HEK293 (cell line): ENCODE data around the gene RHOT2.
A peak's percentile ranks its signal among the peaks of the same experiment; 100 is the strongest.

Experiments used
- CTCF ChIA-PET: fragments of 350-600 bp; formaldehyde crosslinking; extraction: SDS; loops from one replicate; lab custom pipeline; 2021; ENCODE audit warnings: antibody characterized with exemption; lab: Yijun Ruan, JAX
- POLR2A ChIA-PET: fragments of 300-600 bp; formaldehyde crosslinking; extraction: SDS; loops from one replicate; lab custom pipeline; 2020; ENCODE audit warnings: antibody characterized with exemption, inconsistent platforms; lab: Yijun Ruan, JAX
- H3K27ac ChIP-seq: fragments of 200-500 bp; sonication (Bioruptor generic); 2 replicates; pipeline ENCODE4 v1.5.1; 2014; ENCODE audit warnings: low read depth, low read length, control low read depth, inconsistent platforms; ENCODE audit errors: extremely low read depth
- H3K36me3 ChIP-seq, 2 experiments: fragments of 200-500 bp in 1 of 2; sonication (Bioruptor generic) in 1 of 2; 1 replicate in 1 of 2; 2 replicates in 1 of 2; pipeline ENCODE4 v1.5.1; 2014 to 2017; ENCODE audit warnings: inconsistent platforms in 2 of 2, low read length in 2 of 2; ENCODE audit not compliant: control insufficient read depth in 2 of 2, insufficient read depth in 1 of 2
- H3K4me1 ChIP-seq: fragments of 200-500 bp; sonication (Bioruptor generic); 2 replicates; pipeline ENCODE4 v1.5.1; 2014; ENCODE audit warnings: mild to moderate bottlenecking, low read length, inconsistent platforms; ENCODE audit not compliant: control insufficient read depth, insufficient read depth
- H3K4me3 ChIP-seq: 2 replicates; pipeline ENCODE4 v1.5.1; 2011; ENCODE audit warnings: low read depth, mild to moderate bottlenecking, control low read depth, low read length, moderate library complexity
- H3K9me3 ChIP-seq: fragments of 200-500 bp; sonication (Bioruptor generic); 2 replicates; pipeline ENCODE4 v1.5.1; 2014; ENCODE audit warnings: low read depth, low read length, inconsistent platforms; ENCODE audit not compliant: control insufficient read depth, insufficient read depth
- BCL11A ChIP-seq: fragments of 450-650 bp; formaldehyde crosslinking; IDR thresholded peaks from 2 replicates; pipeline ENCODE4 v1.5.1; 2016; ENCODE audit warnings: low read depth, missing biosample characterization, missing genetic modification characterization
- KLF10 ChIP-seq: fragments of 450-650 bp; IDR thresholded peaks from 2 replicates; pipeline ENCODE4 v1.5.1; 2018; ENCODE audit warnings: missing biosample characterization, mild to moderate bottlenecking, missing genetic modification characterization
- OSR2 ChIP-seq: fragments of 450-650 bp; formaldehyde crosslinking; IDR thresholded peaks from 2 replicates; pipeline ENCODE4 v1.5.1; 2016; ENCODE audit warnings: missing biosample characterization, missing genetic modification characterization
- PBX3 ChIP-seq: sonication (generic); formaldehyde crosslinking; IDR thresholded peaks from 2 replicates; pipeline ENCODE4 v1.8.1; 2022; ENCODE audit warnings: mild to moderate bottlenecking, moderate library complexity, missing genetic modification reagents
- REST ChIP-seq: fragments of 450-650 bp; formaldehyde crosslinking; IDR thresholded peaks from 2 replicates; pipeline ENCODE4 v1.5.1; 2016; ENCODE audit warnings: missing biosample characterization, missing genetic modification characterization
- ZBTB11 ChIP-seq: fragments of 450-650 bp; formaldehyde crosslinking; conservative IDR thresholded peaks from 2 replicates; pipeline ENCODE4 v1.5.1; 2016; ENCODE audit warnings: low read depth, missing biosample characterization, missing genetic modification characterization
- ZBTB17 ChIP-seq: fragments of 450-650 bp; formaldehyde crosslinking; IDR thresholded peaks from 2 replicates; pipeline ENCODE4 v1.5.1; 2016; ENCODE audit warnings: missing biosample characterization, missing genetic modification characterization
- ZNF175 ChIP-seq: fragments of 450-650 bp; formaldehyde crosslinking; IDR thresholded peaks from 2 replicates; pipeline ENCODE4 v1.5.1; 2016; ENCODE audit warnings: missing biosample characterization, missing genetic modification characterization
- ZNF184 ChIP-seq: fragments of 450-650 bp; IDR thresholded peaks from 2 replicates; pipeline ENCODE4 v1.5.1; 2018; ENCODE audit warnings: missing biosample characterization, mild to moderate bottlenecking, missing genetic modification characterization
- ZNF2 ChIP-seq: fragments of 450-650 bp; formaldehyde crosslinking; IDR thresholded peaks from 2 replicates; pipeline ENCODE4 v1.5.1; 2016; ENCODE audit warnings: missing biosample characterization, missing genetic modification characterization
- ZNF24 ChIP-seq: fragments of 450-650 bp; formaldehyde crosslinking; IDR thresholded peaks from 2 replicates; pipeline ENCODE4 v1.5.1; 2016; ENCODE audit warnings: missing biosample characterization, missing genetic modification characterization
- ZNF311 ChIP-seq: fragments of 450-650 bp; formaldehyde crosslinking; IDR thresholded peaks from 2 replicates; pipeline ENCODE4 v1.5.1; 2017; ENCODE audit warnings: missing biosample characterization, missing genetic modification characterization, borderline replicate concordance
- ZNF366 ChIP-seq: fragments of 450-650 bp; formaldehyde crosslinking; conservative IDR thresholded peaks from 2 replicates; pipeline ENCODE4 v1.5.1; 2016; ENCODE audit warnings: missing biosample characterization, missing genetic modification characterization
- ZNF433 ChIP-seq: fragments of 450-650 bp; formaldehyde crosslinking; IDR thresholded peaks from 2 replicates; pipeline ENCODE4 v1.5.1; 2016; ENCODE audit warnings: missing biosample characterization, missing genetic modification characterization, low read depth
- ZNF514 ChIP-seq: fragments of 450-650 bp; formaldehyde crosslinking; IDR thresholded peaks from 2 replicates; pipeline ENCODE4 v1.5.1; 2016; ENCODE audit warnings: missing biosample characterization, missing genetic modification characterization
- ZNF585B ChIP-seq: fragments of 450-650 bp; formaldehyde crosslinking; IDR thresholded peaks from 2 replicates; pipeline ENCODE4 v1.5.1; 2016; ENCODE audit warnings: missing biosample characterization, missing genetic modification characterization
- ZNF639 ChIP-seq: fragments of 450-650 bp; formaldehyde crosslinking; IDR thresholded peaks from 2 replicates; pipeline ENCODE4 v1.5.1; 2016; ENCODE audit warnings: missing biosample characterization, missing genetic modification characterization
- ZNF677 ChIP-seq: fragments of 450-650 bp; IDR thresholded peaks from 2 replicates; pipeline ENCODE4 v1.5.0; 2018; ENCODE audit warnings: missing biosample characterization, mild to moderate bottlenecking, missing genetic modification characterization, moderate library complexity
- ZNF692 ChIP-seq: fragments of 450-650 bp; formaldehyde crosslinking; IDR thresholded peaks from 2 replicates; pipeline ENCODE4 v1.5.1; 2016; ENCODE audit warnings: missing biosample characterization, missing genetic modification characterization
- ZNF837 ChIP-seq: fragments of 450-650 bp; formaldehyde crosslinking; IDR thresholded peaks from 2 replicates; pipeline ENCODE4 v1.5.1; 2016; ENCODE audit warnings: missing biosample characterization, missing genetic modification characterization
- ZSCAN18 ChIP-seq: fragments of 450-650 bp; formaldehyde crosslinking; IDR thresholded peaks from 2 replicates; pipeline ENCODE4 v1.5.1; 2016; ENCODE audit warnings: missing biosample characterization, missing genetic modification characterization
- ZSCAN5A ChIP-seq: fragments of 450-650 bp; formaldehyde crosslinking; IDR thresholded peaks from 2 replicates; pipeline ENCODE4 v1.5.1; 2016; ENCODE audit warnings: missing biosample characterization, missing genetic modification characterization

Gene RHOT2

GRCh38 chr16:636206-637080 is 31.5 kb upstream of the RHOT2 start, which contains the start of gene METTL26:
Gene METTL26, minus strand, starts transcription at chr16:636305. Its CDS starts 15 bp downstream, at chr16:636290.
- Histone ChIP-seq H3K27ac (peak within 1 kb of the TSS; percentile 82), H3K4me3 (peak within 1 kb of the TSS; percentile 87), H3K4me1 (peaks cover 5% of the 10 kb centered on the region; the same call in 1 of the 2 replicates), H3K9me3 (no peaks in the 10 kb centered on the region), H3K36me3 (peaks cover 0 to 20% of the 10 kb centered on the region in 2 experiments; a peak in 1 of 3 replicates)
- ChIA-PET POLR2A (interaction anchor here (0.6 to 2.0 kb wide), 14 partner anchors 11 to 109 kb away, joined by 3 to 10 read pairs (median 4); partner anchors contain the start of genes CAPN15, JMJD8 and WDR90), CTCF (interaction anchor here (1.2 to 1.5 kb wide), 3 partner anchors 11 to 46 kb away, joined by 3 to 6 read pairs (median 5); no protein-coding TSS in a partner anchor)
- TF ChIP-seq ZNF514 (tag by site-specific recombination), result no peak
- 0 out of 2 replicates have a peak, but pooled peaks have one; percentile 16 for TF ChIP-seq ZSCAN5A
- peak; percentile 94 for TF ChIP-seq ZNF639 (tag by site-specific recombination)
- peak; percentile 69 for TF ChIP-seq ZNF692 (tag by site-specific recombination)
- peak; percentile 48; the same call in 1 of the 2 replicates for TF ChIP-seq ZNF184 (tag by site-specific recombination)
- TF ChIP-seq ZSCAN18 (tag by site-specific recombination), result peak; percentile 56; the same call in 1 of the 2 replicates
- peak; percentile 93 for TF ChIP-seq KLF10 (tag by site-specific recombination)
- peak; percentile 93 for TF ChIP-seq ZBTB17 (tag by site-specific recombination)
- TF ChIP-seq ZNF837 (tag by site-specific recombination), result no peak
- no peak for TF ChIP-seq ZNF366 (tag by site-specific recombination)
- TF ChIP-seq ZNF2 (tag by site-specific recombination), result peak; percentile 96
- no peak; the same call in 1 of the 2 replicates for TF ChIP-seq ZNF585B
- TF ChIP-seq ZNF433 (tag by site-specific recombination), result no peak
- TF ChIP-seq ZBTB11 (tag by site-specific recombination), result peak; percentile 76
- peak; percentile 17; the same call in 1 of the 2 replicates for TF ChIP-seq OSR2 (tag by site-specific recombination)
- no peak for TF ChIP-seq ZNF677 (tag by site-specific recombination)
- no peak for TF ChIP-seq ZNF175 (tag by site-specific recombination)
- peak; percentile 93 for TF ChIP-seq ZNF24 (tag by site-specific recombination)
- TF ChIP-seq PBX3, result peak; percentile 81
- peak; percentile 49; the same call in 1 of the 2 replicates for TF ChIP-seq REST (tag by site-specific recombination)
- TF ChIP-seq BCL11A, result no peak
- no peak for TF ChIP-seq ZNF311 (tag by site-specific recombination)
